K562 (cell line): ENCODE measurements around the gene EID2. TPM values are rescaled to one million over a fixed set of nuclear protein-coding genes. Genes with fewer than 3 reads are reported as not detected.

Source experiments
- BRD9 ChIP-seq: fragments of 450-650 bp; IDR thresholded peaks from 2 replicates; pipeline ENCODE4 v1.6.1; 2018; ENCODE audit warnings: low read depth; ENCODE audit not compliant: partially characterized antibody
- DLX4 ChIP-seq: fragments of 250-450 bp; sonication (Bioruptor Pico); IDR thresholded peaks from 2 replicates; pipeline ENCODE4 v1.6.1; 2021; ENCODE audit warnings: mild to moderate bottlenecking
- ERF ChIP-seq: fragments of 450-650 bp; formaldehyde crosslinking; IDR thresholded peaks from 2 replicates; pipeline ENCODE4 v1.4.0; 2020; ENCODE audit warnings: mild to moderate bottlenecking, mixed read lengths
- HMG20A ChIP-seq: fragments of 450-650 bp; formaldehyde crosslinking; conservative IDR thresholded peaks from 2 replicates; pipeline ENCODE4 v1.4.0; 2020; ENCODE audit warnings: mild to moderate bottlenecking, mixed read lengths
- HNRNPK ChIP-seq: fragments of 200-400 bp; formaldehyde crosslinking; IDR thresholded peaks from one replicate; pipeline ENCODE4 v1.6.1; 2018; ENCODE audit warnings: mild to moderate bottlenecking, low read depth, low read length; ENCODE audit not compliant: poor library complexity, severe bottlenecking
- HNRNPLL ChIP-seq: fragments of 200-400 bp; formaldehyde crosslinking; IDR thresholded peaks from 2 replicates; pipeline ENCODE4 v1.6.1; 2017; ENCODE audit warnings: low read length, low read depth, mild to moderate bottlenecking; ENCODE audit not compliant: poor library complexity, severe bottlenecking
- MEIS2 ChIP-seq: fragments of 450-650 bp; IDR thresholded peaks from 2 replicates; pipeline ENCODE4 v1.6.1; 2014; ENCODE audit warnings: mild to moderate bottlenecking; ENCODE audit not compliant: partially characterized antibody
- MNT ChIP-seq, 2 experiments: fragments of 450-650 bp; conservative IDR thresholded peaks; 2 replicates each; pipeline ENCODE4 v1.6.1; 2017; ENCODE audit warnings: mild to moderate bottlenecking in 2 of 2, moderate library complexity in 2 of 2
- MTA3 ChIP-seq: fragments of 450-650 bp; formaldehyde crosslinking; IDR thresholded peaks from 2 replicates; pipeline ENCODE4 v1.6.1; 2017; ENCODE audit warnings: mild to moderate bottlenecking, borderline replicate concordance
- NCOA4 ChIP-seq: fragments of 450-650 bp; IDR thresholded peaks from 2 replicates; pipeline ENCODE4 v1.6.1; 2018; ENCODE audit warnings: mild to moderate bottlenecking; ENCODE audit not compliant: partially characterized antibody
- RBM25 ChIP-seq: fragments of 200-400 bp; formaldehyde crosslinking; IDR thresholded peaks from 2 replicates; pipeline ENCODE4 v1.6.1; 2018; ENCODE audit warnings: low read length, low read depth, moderate library complexity; ENCODE audit not compliant: severe bottlenecking
- SNIP1 ChIP-seq: fragments of 450-650 bp; IDR thresholded peaks from 2 replicates; pipeline ENCODE4 v1.7.1; 2017; ENCODE audit warnings: low read depth, mild to moderate bottlenecking
- TRIM24 ChIP-seq, 2 experiments: fragments of 450-650 bp; IDR thresholded peaks; 2 replicates each; pipeline ENCODE4 v1.6.1; 2016
- ZBTB1 ChIP-seq: sonication (generic); formaldehyde crosslinking; IDR thresholded peaks from 2 replicates; pipeline ENCODE4 v1.8.1; 2023; ENCODE audit warnings: missing genetic modification reagents, low read depth, mild to moderate bottlenecking, borderline replicate concordance
- ZNF239 ChIP-seq: fragments of 250-450 bp; sonication (Bioruptor Pico); IDR thresholded peaks from 2 replicates; pipeline ENCODE4 v1.4.0; 2020; ENCODE audit warnings: mild to moderate bottlenecking
- ZNF445 ChIP-seq: fragments of 250-450 bp; sonication (Bioruptor Pico); IDR thresholded peaks from 2 replicates; pipeline ENCODE4 v1.4.0; 2020; ENCODE audit warnings: low read depth, mild to moderate bottlenecking, moderate library complexity
- ZNF75A ChIP-seq: fragments of 450-650 bp; formaldehyde crosslinking; IDR thresholded peaks from 2 replicates; pipeline ENCODE4 v1.4.0; 2020; ENCODE audit warnings: mild to moderate bottlenecking
- polyA plus RNA-seq, 8 experiments: library from polyadenylated mRNA; depleted of rRNA in 4 of 8; stranded (reverse) in 5 of 8; unstranded in 3 of 8; fragments of >200 nt; fragmentation: Nextera tagmentation in 2 of 8; fragmentation: Illumina TruSeq in 1 of 8; extraction: Ambion mirVana in 2 of 8; extraction: Trizol in 1 of 8; gene quantifications; 2 replicates each; pipeline versions ENCODE4 v1.2.1 to v1.2.3, GENCODE V29; 2011 to 2014; ENCODE audit warnings: inconsistent platforms in 1 of 8, missing spikeins in 1 of 8
- total RNA-seq, 7 experiments: library from RNA; depleted of rRNA in 6 of 7; stranded (reverse); fragments of >200 nt in 6 of 7; fragmentation: Illumina TruSeq in 2 of 7; extraction: Trizol in 2 of 7; gene quantifications; 2 replicates each; pipeline versions ENCODE4 v1.2.1 to v1.2.3, GENCODE V29; 2011 to 2021; ENCODE audit warnings: low replicate concordance in 1 of 7
- TF ChIP-seq, protein P1 (sequence below): fragments of 450-650 bp; formaldehyde crosslinking; IDR thresholded peaks from 2 replicates; pipeline ENCODE4 v1.4.0; 2020; ENCODE audit warnings: mild to moderate bottlenecking, mixed read lengths
- TF ChIP-seq, protein P2 (sequence below), 2 experiments: fragments of 450-650 bp in 1 of 2; sonication (generic) in 1 of 2; formaldehyde crosslinking; conservative IDR thresholded peaks; 2 replicates each; pipeline versions ENCODE4 v1.4.0 to v1.8.1; 2020 to 2022; ENCODE audit warnings: mild to moderate bottlenecking in 1 of 2, missing genetic modification reagents in 1 of 2
- TF ChIP-seq, protein P3 (sequence below): fragments of 450-650 bp; IDR thresholded peaks from 2 replicates; pipeline ENCODE4 v1.6.1; 2017; ENCODE audit warnings: mild to moderate bottlenecking, moderate library complexity
- TF ChIP-seq, protein P4 (sequence below): sonication (generic); IDR thresholded peaks from 2 replicates; pipeline ENCODE4 v1.6.1; 2016

The EID2 gene
- total and polyA plus RNA-seq, 9 of the 15 experiments (the other 6 are each of a cell fraction or from before 2014, with no cell fraction given) = 2.5 to 18.5 (median 11.3) TPM

DNA sequence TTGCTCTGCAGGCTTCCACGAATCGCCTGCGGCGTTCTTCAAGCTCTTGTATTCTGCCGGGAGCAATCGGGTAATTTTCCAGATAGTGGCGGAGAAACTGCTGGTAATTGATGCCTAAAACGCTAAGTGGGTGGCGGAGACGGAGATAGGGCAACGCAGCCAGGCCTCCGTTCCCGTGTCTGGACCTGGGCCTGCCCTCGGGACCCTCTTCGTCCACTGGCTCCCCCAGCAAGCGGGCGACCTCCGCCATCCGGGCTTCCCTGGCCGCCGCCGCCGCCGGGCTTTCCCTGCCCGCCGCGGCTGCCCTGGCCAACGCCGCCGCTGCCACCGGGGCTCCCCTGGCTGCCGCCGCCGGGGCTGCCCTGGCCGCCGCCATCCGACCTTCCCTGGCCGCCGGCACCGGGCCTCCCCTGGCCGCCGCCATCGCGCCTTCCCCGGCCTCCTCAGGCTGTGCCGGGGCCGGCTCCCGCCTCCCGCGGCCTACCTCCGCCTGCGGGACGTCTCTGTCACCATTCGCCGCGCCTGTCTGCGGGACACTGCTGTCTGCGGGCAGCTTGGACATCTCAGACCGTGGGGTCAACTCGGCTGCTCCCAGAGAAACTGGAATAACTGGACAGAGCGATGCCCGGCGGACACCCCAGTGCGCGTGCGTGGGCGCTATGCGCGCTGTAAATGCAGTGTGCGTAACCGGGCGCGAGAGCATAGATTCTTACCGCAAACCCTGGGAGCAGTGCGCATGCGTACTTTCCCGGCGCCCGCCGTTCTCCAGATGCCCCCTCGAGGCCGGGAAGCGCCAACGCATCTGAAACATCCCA lies at the start of gene EID2 (continued):
- TF ChIP-seq, protein P1, sequence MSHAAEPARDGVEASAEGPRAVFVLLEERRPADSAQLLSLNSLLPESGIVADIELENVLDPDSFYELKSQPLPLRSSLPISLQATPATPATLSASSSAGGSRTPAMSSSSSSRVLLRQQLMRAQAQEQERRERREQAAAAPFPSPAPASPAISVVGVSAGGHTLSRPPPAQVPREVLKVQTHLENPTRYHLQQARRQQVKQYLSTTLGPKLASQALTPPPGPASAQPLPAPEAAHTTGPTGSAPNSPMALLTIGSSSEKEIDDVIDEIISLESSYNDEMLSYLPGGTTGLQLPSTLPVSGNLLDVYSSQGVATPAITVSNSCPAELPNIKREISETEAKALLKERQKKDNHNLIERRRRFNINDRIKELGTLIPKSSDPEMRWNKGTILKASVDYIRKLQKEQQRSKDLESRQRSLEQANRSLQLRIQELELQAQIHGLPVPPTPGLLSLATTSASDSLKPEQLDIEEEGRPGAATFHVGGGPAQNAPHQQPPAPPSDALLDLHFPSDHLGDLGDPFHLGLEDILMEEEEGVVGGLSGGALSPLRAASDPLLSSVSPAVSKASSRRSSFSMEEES (CRISPR knock-in tag) = no peak
- TF ChIP-seq TRIM24 (IDR thresholded peaks at IDR 0.05) (no peak), RBM25 (no peak), DLX4 (CRISPR knock-in tag) (no peak), MNT (conservative IDR thresholded peaks at IDR 0.05) (peak in 1 of 2 experiments; percentile 59; a peak in 1 of 4 replicates), ZNF239 (CRISPR knock-in tag) (no peak), BRD9 (no peak), HNRNPLL (peak; percentile 97), ZNF75A (CRISPR knock-in tag) (no peak), MTA3 (peak; percentile 35; the same call in 1 of the 2 replicates), ZBTB1 (CRISPR knock-in tag) (no peak), SNIP1 (no peak), HNRNPK (no peak), ZNF445 (CRISPR knock-in tag) (no peak), ERF (CRISPR knock-in tag) (peak; percentile 88; the same call in 1 of the 2 replicates), MEIS2 (peak; percentile 92), HMG20A (CRISPR knock-in tag) (no peak), NCOA4 (no peak)
- TF ChIP-seq, protein P2, sequence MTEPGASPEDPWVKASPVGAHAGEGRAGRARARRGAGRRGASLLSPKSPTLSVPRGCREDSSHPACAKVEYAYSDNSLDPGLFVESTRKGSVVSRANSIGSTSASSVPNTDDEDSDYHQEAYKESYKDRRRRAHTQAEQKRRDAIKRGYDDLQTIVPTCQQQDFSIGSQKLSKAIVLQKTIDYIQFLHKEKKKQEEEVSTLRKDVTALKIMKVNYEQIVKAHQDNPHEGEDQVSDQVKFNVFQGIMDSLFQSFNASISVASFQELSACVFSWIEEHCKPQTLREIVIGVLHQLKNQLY (CRISPR knock-in tag; conservative IDR thresholded peaks at IDR 0.05) = peak in 1 of 2 experiments; percentile 74; a peak in 1 of 4 replicates
- TF ChIP-seq, protein P3, sequence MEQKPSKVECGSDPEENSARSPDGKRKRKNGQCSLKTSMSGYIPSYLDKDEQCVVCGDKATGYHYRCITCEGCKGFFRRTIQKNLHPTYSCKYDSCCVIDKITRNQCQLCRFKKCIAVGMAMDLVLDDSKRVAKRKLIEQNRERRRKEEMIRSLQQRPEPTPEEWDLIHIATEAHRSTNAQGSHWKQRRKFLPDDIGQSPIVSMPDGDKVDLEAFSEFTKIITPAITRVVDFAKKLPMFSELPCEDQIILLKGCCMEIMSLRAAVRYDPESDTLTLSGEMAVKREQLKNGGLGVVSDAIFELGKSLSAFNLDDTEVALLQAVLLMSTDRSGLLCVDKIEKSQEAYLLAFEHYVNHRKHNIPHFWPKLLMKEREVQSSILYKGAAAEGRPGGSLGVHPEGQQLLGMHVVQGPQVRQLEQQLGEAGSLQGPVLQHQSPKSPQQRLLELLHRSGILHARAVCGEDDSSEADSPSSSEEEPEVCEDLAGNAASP = no peak
- TF ChIP-seq, protein P4, sequence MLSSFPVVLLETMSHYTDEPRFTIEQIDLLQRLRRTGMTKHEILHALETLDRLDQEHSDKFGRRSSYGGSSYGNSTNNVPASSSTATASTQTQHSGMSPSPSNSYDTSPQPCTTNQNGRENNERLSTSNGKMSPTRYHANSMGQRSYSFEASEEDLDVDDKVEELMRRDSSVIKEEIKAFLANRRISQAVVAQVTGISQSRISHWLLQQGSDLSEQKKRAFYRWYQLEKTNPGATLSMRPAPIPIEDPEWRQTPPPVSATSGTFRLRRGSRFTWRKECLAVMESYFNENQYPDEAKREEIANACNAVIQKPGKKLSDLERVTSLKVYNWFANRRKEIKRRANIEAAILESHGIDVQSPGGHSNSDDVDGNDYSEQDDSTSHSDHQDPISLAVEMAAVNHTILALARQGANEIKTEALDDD = no peak
